GM21825 (cell line): Measurements from ENCODE around the gene ZCWPW1.
A peak's percentile ranks its signal among the peaks of the same experiment; 100 is the strongest.
"Not testable (repeated sequence)": the region's sequence is repeated elsewhere in the genome, so short reads cannot be mapped to it uniquely, and the experiment has no call there.

Experiments
- ATAC-seq: cut with Tn5 transposase; IDR thresholded peaks from one replicate; pipeline ENCODE4 v1.9.1; 2021; ENCODE audit warnings: mild to moderate bottlenecking, moderate library complexity; ENCODE audit not compliant: unreplicated experiment

ZCWPW1 gene

GRCh38 chr7:100380196-100380595, 48.3 kb downstream of the ZCWPW1 start:
- ATAC-seq: no peak

- ATAC-seq: no peak
Observed at GRCh38 chr7:100378114-100378755, 50.3 kb downstream of the ZCWPW1 start.

GRCh38 chr7:100376066-100376465, 52.4 kb downstream of the ZCWPW1 start:
- no peak for ATAC-seq

- no peak for ATAC-seq
Observed at GRCh38 chr7:100374601-100375000, 53.9 kb downstream of the ZCWPW1 start.

GRCh38 chr7:100373870-100374598, 54.5 kb downstream of the ZCWPW1 start:
- ATAC-seq: not testable (repeated sequence)

- ATAC-seq: no peak
Observed at GRCh38 chr7:100373261-100373831, 55.2 kb downstream of the ZCWPW1 start, which contains the start of gene PILRA. TSS of gene PILRA (plus strand) at chr7:100373487. CDS start at chr7:100373657, 170 bp downstream.

GRCh38 chr7:100372694-100373093, 55.8 kb downstream of the ZCWPW1 start:
- ATAC-seq: no peak

- no peak for ATAC-seq
Observed at GRCh38 chr7:100372256-100372655, 56.2 kb downstream of the ZCWPW1 start.

- no peak for ATAC-seq
Observed at GRCh38 chr7:100371561-100372171, 56.8 kb downstream of the ZCWPW1 start.

GRCh38 chr7:100370746-100371145, 57.8 kb downstream of the ZCWPW1 start:
- no peak for ATAC-seq

- no peak for ATAC-seq
Observed at GRCh38 chr7:100370303-100370702, 58.2 kb downstream of the ZCWPW1 start.

- ATAC-seq: peak; percentile 52
Observed at GRCh38 chr7:100369105-100369504, 59.4 kb downstream of the ZCWPW1 start.

- no peak for ATAC-seq
Observed at GRCh38 chr7:100367676-100368613, 60.6 kb downstream of the ZCWPW1 start.

GRCh38 chr7:100367251-100367620, 61.3 kb downstream of the ZCWPW1 start:
- no peak for ATAC-seq

GRCh38 chr7:100366411-100367250, 61.9 kb downstream of the ZCWPW1 start:
- peak; percentile 26 for ATAC-seq

- ATAC-seq: not testable (repeated sequence)
Observed at GRCh38 chr7:100365998-100366367, 62.5 kb downstream of the ZCWPW1 start.

GRCh38 chr7:100364480-100364879, 64.0 kb downstream of the ZCWPW1 start:
- no peak for ATAC-seq

- not testable (repeated sequence) for ATAC-seq
Observed at GRCh38 chr7:100363797-100364196, 64.7 kb downstream of the ZCWPW1 start.

GRCh38 chr7:100363098-100363497, 65.4 kb downstream of the ZCWPW1 start:
- ATAC-seq: no peak
